HCEC 1CT (cell line): ENCODE results near the gene ADGRV1.

Experiments
- DNase-seq: peaks from one replicate; pipeline ENCODE4 v3.0.0-alpha.2; 2017

The ADGRV1 gene

DNA sequence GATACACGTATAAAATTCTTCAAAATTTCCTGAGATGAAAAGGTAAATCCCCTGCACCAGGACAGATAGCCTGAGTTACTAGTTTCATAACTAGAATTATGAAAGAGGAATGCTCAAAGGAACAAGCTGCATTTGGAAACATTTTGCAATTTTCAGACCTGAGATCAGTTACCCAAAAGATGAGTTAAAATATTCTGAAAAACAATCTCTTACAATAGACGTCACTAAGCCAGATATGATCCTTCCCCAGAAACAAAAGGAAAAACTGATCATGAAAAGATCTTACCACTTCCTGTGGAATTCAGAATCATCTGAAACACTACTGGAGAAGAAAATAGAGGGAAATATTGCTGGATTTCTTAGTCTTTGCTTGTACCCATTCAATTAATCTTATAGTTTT is 619.9 kb downstream of the ADGRV1 start:
- peak; percentile 74 for DNase-seq

DNA sequence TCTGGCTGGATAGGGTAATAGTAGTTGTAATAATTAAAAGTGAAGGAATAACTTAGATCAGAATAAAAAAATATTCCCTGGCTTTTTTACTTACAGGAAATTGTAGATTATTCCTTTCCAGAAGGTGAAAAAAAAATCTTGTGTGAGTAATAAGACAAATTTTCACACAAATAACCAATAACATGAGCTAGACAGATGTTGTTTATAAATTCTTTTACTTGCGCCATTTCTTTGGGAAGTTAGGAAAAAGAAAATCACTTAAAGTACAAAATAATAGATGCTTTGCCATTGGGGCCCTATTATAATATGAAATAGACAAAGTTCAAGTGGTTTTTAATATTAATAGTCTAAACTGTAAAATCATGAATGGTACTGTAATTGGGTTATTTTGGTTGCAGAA is 620.4 kb downstream of the ADGRV1 start:
- DNase-seq: peak; percentile 77

DNA sequence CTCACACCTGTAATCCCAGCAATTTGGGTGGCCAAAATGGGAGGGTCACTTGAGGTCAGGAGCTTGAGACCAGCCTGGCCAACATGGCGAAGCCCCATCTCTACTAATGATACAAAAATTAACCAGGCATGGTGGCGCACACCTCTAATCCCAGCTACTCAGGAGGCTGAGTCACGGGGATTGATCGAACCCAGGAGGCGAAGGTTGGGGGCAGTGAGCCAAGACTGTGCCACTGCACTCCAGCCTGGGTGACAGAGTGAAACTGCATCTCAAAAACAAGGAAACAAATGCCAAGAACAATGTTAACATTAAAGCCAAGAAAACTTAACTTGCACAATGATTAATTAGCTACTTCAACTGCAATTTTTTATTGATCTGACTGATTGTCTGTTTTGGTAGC is 621.9 kb downstream of the ADGRV1 start:
- no peak for DNase-seq

DNA sequence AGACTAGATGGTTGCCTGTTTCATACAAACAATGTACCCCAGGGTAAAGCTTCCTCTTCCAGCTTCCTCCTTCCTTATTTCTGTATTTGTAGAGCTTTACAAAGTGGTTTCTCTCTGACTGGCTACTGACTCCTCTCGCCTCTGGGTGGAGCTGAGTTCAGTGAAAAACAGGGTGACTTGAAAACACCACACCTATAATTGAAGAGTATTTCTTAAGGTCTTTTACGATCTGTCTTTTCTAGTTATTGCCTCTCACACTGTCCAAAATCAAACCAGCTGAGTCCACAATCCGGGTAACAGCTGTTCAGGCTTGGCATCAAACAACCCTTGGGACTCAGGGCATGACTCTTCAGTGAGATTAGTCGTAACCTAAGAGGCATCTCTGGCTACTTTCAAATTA is 624.2 kb downstream of the ADGRV1 start:
- DNase-seq: peak; percentile 39

DNA sequence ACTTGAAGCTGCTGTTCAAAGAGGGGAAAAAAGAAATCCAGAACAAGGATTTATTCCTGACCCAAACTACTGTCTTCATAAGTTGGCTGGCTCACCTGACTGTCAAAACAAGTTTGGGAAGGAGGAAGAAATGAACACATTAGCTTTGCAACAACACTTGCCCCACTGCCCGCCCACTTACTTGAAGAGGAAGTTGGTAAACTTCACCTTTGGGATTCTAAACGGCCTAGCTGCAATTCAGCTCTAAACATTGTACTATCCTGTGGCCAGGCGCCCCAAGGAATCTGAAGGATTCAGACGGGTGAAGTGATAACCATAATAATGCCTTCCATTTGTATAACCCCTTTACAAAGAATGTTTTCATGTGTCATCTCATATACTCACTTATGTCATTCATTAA is 625.1 kb downstream of the ADGRV1 start:
- DNase-seq: no peak

DNA sequence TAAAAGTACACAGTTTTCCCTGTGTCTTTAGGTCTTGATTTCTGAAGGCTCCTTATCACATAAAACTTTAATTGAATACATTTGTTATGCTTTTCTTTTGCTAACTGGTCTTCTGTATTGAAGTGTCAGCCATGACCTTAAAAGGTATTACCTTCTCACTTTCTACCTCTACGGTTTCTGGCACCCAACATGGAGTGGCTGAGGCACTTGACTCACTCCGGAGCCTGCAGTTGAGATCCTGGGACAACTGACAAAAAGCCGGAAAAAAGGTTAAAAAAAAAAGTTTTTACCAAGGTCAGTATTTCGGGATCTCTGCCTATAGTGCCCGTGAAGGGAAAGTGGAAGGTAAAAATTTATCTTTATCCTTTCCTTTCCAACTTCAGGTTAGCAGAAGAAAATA is 627.5 kb downstream of the ADGRV1 start:
- no peak for DNase-seq

DNA sequence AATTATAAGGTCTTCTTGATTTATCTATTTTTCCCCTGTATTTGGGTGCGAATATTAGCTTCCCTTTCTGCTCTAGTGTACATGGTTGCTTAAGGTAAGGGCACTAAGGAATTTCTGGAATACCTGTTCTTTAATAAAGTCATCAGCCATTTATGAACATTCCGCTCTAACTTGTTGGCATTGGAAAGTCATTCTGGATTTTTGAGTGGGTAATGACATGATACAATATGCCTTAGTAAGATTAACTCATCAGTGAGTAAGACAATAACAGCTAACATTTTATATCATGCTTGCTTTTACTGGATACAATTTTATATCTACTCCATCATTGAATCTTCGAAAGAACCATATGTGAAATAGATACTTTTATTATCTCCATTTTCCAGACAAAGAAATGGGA is 628.4 kb downstream of the ADGRV1 start:
- no peak for DNase-seq

DNA sequence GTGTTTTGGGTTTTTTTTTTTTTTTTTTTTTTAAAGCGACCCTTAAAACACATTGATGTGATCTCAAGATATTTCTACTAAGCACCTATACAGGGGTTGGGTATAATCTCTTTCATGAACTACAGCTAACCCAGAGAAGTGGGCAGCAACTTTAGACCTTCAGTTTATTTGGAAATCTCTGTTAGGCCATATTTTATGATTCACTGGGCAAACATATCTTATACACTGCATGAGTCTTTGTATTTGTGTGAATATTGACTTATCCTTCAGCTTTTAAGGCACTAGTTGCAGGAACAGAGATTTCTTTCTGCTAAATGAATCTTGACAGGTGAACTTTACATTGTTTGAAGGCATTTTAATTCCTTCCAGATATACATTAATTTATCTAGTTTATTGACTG is 630.2 kb downstream of the ADGRV1 start:
- no peak for DNase-seq

DNA sequence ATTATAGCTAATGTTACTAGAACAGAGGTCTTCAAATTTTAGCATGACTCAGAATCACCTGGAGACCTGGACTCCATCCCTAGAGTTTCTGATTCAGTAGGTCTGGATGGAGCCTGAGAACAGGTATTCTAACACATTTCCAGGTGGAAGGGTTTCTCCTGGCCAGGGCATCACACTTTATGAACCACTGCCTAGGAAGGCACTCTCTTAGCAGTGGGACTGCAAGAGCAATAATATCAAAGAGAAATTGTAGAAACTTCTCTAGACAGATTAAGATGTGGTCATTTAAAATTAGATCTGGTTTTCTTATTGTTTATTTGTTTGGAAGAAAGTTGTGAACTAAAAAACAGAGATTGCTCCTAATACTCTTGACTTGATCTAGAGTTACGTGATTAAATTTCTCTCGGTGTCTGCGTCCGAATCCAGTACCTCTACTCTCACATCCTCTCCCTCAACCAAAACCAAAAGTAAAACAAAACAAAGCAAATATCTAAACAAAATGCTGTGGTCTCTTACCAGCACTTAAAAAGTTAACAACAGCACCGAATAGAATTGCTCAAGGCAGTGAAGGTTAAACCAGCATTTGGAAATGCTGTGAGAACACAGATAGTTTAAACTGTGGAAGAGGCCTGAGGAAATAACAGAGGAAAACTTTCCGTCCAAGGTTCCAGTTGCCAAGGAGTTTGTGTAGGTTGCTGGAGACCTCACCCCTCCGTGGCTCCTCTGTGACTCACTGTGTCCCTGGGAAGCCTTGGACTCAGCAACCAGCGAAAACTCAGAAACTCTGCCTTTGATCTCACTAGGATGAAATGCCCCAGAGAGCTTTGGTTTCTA is 631.1 kb downstream of the ADGRV1 start:
- peak; percentile 27 for DNase-seq

DNA sequence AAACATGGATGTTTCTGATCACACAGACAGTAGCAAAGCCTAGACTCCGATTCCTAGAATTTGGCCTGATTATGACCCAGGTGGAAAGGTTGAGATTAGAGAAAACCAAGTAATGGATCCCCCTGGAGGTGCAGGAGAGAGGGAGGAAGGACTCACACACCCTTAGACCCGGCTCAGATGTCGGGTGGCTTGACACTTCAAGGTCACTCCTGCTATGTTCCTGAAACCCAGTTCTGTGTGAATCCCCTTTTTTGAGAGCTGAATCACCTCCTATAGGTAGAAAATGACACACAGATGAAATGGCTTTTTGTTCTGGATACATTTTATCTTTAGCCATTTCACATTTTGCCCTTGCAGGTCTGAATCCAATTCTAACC is 631.7 kb downstream of the ADGRV1 start:
- no peak for DNase-seq

DNA sequence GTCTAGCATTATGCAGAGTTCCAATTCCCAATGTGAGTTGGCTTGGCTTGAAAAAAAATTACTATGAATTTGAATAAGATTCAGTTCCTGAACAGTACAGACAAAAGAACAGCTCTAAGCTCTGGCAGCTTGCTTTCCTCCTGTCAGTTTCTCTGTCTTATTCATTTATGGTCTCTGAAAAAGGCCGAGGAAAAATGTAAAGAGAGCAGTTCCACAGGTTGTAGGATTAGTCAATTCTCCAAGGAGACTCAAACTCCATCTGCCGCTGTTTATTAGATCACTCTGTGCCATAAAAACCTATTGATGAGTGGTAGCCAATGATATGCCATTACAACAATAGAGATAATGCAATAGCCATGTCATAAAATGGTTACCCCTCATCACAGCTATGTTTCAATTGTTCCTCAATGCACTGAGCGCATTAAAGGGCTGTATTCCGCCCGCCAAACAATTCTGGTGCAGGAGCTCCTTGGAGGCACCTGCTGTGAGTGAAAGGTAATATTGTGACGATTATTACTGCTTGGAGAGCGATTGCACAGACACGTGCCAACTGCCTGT is 636.3 kb downstream of the ADGRV1 start:
- no peak for DNase-seq

DNA sequence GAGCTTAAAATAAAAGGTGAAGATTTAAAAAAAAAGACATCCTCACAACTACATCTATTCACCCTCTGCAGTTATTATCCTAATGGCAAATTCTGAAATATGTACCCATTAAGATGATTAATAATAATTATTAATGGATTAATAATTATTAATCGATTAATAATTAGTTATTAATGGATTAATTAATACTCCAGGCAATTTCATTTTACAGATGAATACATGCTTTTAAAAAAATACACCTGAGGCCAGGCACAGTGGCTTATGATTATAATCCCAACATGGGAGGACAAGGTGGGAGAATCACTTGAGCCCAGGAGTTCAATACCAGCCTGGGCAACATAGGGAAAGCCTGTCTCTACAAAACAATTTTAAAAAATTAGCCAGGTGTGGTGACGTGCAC is 642.1 kb downstream of the ADGRV1 start:
- DNase-seq: no peak

DNA sequence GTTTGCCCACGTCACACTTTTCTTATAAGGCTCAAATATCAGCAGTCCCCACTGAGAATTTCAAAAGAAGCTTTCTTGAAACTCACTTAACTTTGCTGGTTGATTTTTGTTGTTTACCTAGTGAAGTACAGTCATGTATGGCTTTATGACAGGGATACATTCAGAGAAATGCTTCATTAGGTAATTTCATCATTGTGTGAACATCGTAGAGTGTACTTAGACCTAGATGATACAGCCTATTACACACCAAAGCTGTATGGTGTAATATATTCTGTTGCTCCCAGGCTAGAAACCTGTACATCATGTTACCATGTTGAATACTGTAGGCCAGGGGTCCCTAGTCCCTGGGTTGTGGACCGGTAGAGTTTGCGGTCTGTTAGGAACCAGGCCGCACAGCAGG is 647.5 kb downstream of the ADGRV1 start:
- DNase-seq: no peak

DNA sequence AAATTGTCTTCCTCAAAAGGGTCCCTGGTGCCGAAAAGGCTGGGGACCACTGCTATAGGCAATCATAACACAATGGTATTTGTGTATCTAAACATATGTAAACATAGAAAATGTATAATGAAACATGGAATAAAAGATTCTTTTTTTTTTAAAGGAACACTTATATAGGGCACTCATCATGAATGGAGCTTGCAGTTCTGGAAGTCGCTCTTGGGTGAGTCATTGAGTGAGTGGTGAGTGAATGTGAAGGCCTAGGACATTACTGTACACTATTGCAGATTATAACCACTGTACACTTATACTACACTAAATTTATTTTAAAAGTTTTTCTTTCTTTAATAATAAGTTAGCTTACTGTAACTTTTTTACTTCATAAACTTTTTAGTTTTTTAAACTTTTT is 648.1 kb downstream of the ADGRV1 start:
- peak; percentile 75 for DNase-seq

DNA sequence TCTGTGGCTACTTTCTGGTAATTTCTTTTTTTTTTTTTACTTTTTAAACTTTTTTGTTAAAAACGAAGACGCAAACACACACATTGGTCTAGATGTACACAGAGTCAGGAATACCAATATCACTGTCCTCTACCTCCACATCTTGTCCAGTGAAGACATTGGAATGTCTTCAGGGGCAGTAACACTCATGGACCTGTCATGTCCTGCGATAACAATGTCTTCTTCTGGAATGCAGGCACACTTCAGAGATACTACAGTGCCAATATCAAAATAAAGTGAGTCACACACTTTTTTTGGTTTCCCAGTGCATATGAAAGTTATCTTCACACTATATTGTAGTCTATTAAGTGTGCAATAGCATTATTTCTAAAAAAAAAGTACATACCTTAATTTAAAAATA is 648.7 kb downstream of the ADGRV1 start:
- DNase-seq: peak; percentile 24

DNA sequence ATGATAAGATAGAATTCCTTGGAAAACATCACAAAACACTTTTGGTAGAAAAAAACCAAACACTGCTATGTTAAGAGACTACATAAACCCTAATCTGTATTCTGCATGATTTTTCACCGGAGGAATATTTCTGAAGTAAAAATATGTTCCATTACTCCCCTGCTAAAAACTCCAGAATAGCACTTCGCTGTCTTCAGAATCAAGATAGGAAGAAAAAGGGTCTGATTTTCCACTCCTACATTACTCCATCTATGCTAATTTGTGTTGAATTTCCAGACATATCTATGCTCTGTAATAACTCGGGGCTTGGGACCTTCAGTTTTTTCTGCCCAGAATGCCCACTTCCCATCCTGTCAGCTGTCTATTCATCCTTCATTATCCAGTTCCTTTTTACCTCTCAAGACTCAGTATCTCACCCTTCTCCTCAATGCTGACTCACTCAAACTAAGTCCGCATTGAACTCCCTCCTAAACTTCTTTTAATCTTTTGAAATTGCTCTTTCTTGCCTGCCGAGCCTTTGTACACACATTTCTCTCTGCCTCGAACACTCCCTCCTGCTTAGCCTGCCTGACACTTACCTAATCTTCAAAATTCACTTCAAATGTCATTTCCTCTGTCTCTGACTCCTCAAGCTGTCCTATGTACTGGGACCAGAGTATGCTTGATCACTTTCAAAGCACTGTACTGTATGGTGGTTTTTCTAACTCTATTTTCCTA is 653.6 kb downstream of the ADGRV1 start:
- peak; percentile 28 for DNase-seq

DNA sequence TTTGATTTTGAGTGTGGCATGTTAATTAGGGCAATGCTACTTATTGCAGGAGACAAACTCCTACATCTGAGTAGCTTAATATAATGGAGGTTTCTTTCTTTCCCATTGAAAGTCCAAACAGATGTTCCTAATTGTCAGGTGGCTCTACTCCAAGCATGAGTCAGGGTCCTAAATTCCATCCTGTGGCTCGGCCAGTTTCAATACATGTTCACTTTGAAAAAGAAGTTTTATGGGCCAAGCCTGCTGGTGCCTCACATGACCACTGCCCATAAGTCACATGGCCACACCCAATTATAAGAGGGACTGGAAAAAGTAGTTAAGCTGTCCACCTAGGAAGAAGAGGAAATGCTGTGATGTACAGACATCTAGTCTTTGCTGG is 654.1 kb downstream of the ADGRV1 start:
- DNase-seq: peak; percentile 96
